A549 (cell line): ENCODE results near the gene PMM2. TPM values are rescaled to one million over a fixed set of nuclear protein-coding genes. Genes with fewer than 3 reads are reported as not detected.
A peak's percentile ranks its signal among the peaks of the same experiment; 100 is the strongest.
"Not testable (repeated sequence)": the region's sequence is repeated elsewhere in the genome, so short reads cannot be mapped to it uniquely, and the experiment has no call there.

ENCODE experiments used
- ATAC-seq, 2 experiments: fragments of 200-7000 bp in 1 of 2; fragments of >200 bp in 1 of 2; cut with Nextera tagmentation in 1 of 2; cut with Tn5 transposase in 1 of 2; 3 replicates each; pipeline versions ENCODE4 v1.8.0 to v1.9.1; 2018 to 2020; ENCODE audit warnings: mild to moderate bottlenecking in 1 of 2, moderate library complexity in 1 of 2
- CTCF ChIA-PET: fragments of 300-600 bp; sonication (Branson Sonifier 250); formaldehyde crosslinking; extraction: SDS; loops from one replicate; lab custom pipeline; 2021; ENCODE audit warnings: antibody characterized with exemption, inconsistent platforms; lab: Yijun Ruan, JAX
- POLR2A ChIA-PET: fragments of 350-600 bp; formaldehyde crosslinking; extraction: SDS; loops from one replicate; lab custom pipeline; 2021; ENCODE audit warnings: antibody characterized with exemption, inconsistent platforms; lab: Yijun Ruan, JAX
- DNase-seq, 2 experiments: peaks; one replicate each; pipeline versions ENCODE4 v3.0.0 to v3.0.0-alpha.2; 2011 to 2016; ENCODE audit warnings: low read depth in 1 of 2, low spot score in 1 of 2
- FAIRE-seq: peaks from 2 replicates; lab custom pipeline; 2011; peaks lifted over from hg19 to GRCh38; lab: Jason Lieb, UNC
- H3K27ac ChIP-seq, 2 experiments: fragments of >200 bp; sonication (Bioruptor Twin); formaldehyde crosslinking; 3 replicates each; pipeline ENCODE4 v1.5.1; 2016 to 2017
- H3K4me1 ChIP-seq: fragments of >200 bp; sonication (Bioruptor Twin); formaldehyde crosslinking; 3 replicates; pipeline ENCODE4 v1.6.1; 2016
- H3K4me2 ChIP-seq: fragments of >200 bp; sonication (Bioruptor Twin); formaldehyde crosslinking; 3 replicates; pipeline ENCODE4 v1.6.1; 2016
- H3K4me3 ChIP-seq: fragments of >200 bp; sonication (Bioruptor Twin); formaldehyde crosslinking; 3 replicates; pipeline ENCODE4 v1.5.1; 2016
- H3K9me3 ChIP-seq: fragments of >200 bp; sonication (Bioruptor Twin); formaldehyde crosslinking; 3 replicates; pipeline ENCODE4 v1.6.1; 2016
- EHF ChIP-seq: fragments of 250-450 bp; sonication (Bioruptor Pico); IDR thresholded peaks from 2 replicates; pipeline ENCODE4 v1.5.0; 2020; ENCODE audit warnings: mild to moderate bottlenecking
- ESRRA ChIP-seq: fragments of 150-350 bp; IDR thresholded peaks from 2 replicates; pipeline ENCODE4 v1.6.1; 2014; ENCODE audit warnings: mild to moderate bottlenecking, low read length, borderline replicate concordance
- FOXS1 ChIP-seq: fragments of 250-450 bp; sonication (Bioruptor Pico); IDR thresholded peaks from 2 replicates; pipeline ENCODE4 v1.5.0; 2020; ENCODE audit warnings: mild to moderate bottlenecking, moderate library complexity
- HOXA7 ChIP-seq: fragments of 250-450 bp; sonication (Bioruptor Pico); IDR thresholded peaks from 2 replicates; pipeline ENCODE4 v1.5.0; 2020; ENCODE audit warnings: mild to moderate bottlenecking, moderate library complexity
- JUN ChIP-seq, 2 experiments: fragments of >200 bp; sonication (Bioruptor Twin); formaldehyde crosslinking; IDR thresholded peaks; 2 replicates in 1 of 2; 3 replicates in 1 of 2; pipeline ENCODE4 v1.6.1; 2016 to 2017
- KDM1A ChIP-seq: fragments of 200-600 bp; sonication (generic); IDR thresholded peaks from 2 replicates; pipeline ENCODE4 v1.6.1; 2016; ENCODE audit warnings: low read depth, mild to moderate bottlenecking
- MYC ChIP-seq: IDR thresholded peaks from 2 replicates; pipeline ENCODE4 v1.6.1; 2012; ENCODE audit warnings: mild to moderate bottlenecking, inconsistent platforms, low read length, improper control_type of control experiment, borderline replicate concordance
- NPAS2 ChIP-seq: fragments of 250-450 bp; sonication (Bioruptor Pico); IDR thresholded peaks from 2 replicates; pipeline ENCODE4 v1.8.0; 2022; ENCODE audit warnings: mild to moderate bottlenecking, moderate library complexity, borderline replicate concordance
- POLR2AphosphoS2 ChIP-seq: conservative IDR thresholded peaks from 2 replicates; pipeline ENCODE4 v1.6.1; 2012; ENCODE audit warnings: low read length, improper control_type of control experiment, inconsistent platforms
- REST ChIP-seq: fragments of 200-600 bp; sonication (generic); IDR thresholded peaks from 2 replicates; pipeline ENCODE4 v1.6.1; 2016; ENCODE audit warnings: antibody characterized with exemption, mild to moderate bottlenecking, moderate library complexity
- ZFP36 ChIP-seq: fragments of 450-650 bp; IDR thresholded peaks from 2 replicates; pipeline ENCODE4 v1.6.1; 2014; ENCODE audit warnings: borderline replicate concordance; ENCODE audit not compliant: partially characterized antibody
- ZNF302 ChIP-seq: fragments of 250-450 bp; sonication (Bioruptor Pico); IDR thresholded peaks from 2 replicates; pipeline ENCODE4 v1.9.0; 2021; ENCODE audit warnings: inconsistent platforms, mild to moderate bottlenecking, moderate library complexity
- WGBS: methylation state at CpG from one replicate; pipeline ENCODE4 v1.1.6; 2017; ENCODE audit errors: missing lambda C conversion rate; 5-methylcytosine and 5-hydroxymethylcytosine counted together
- polyA plus RNA-seq, 4 experiments: library from polyadenylated mRNA; depleted of rRNA in 3 of 4; stranded (reverse); fragments of >200 nt; fragmentation: RNase III in 1 of 4; extraction: RNeasy Plus Mini Kit Qiagen cat#74134 plus additional on column Dnase treatment in 1 of 4; gene quantifications; 2 replicates in 3 of 4; 3 replicates in 1 of 4; pipeline ENCODE4 v1.2.3, GENCODE V29; 2011 to 2017
- TF ChIP-seq, protein P1 (sequence below): fragments of >200 bp; sonication (Bioruptor Twin); formaldehyde crosslinking; IDR thresholded peaks from 3 replicates; pipeline ENCODE4 v1.5.1; 2016
- TF ChIP-seq, protein P2 (sequence below): fragments of 150-350 bp; IDR thresholded peaks from 2 replicates; pipeline ENCODE4 v1.6.1; 2014; ENCODE audit warnings: low read depth, mild to moderate bottlenecking, low read length
- TF ChIP-seq, protein P3 (sequence below): fragments of 450-650 bp; IDR thresholded peaks from 2 replicates; pipeline ENCODE4 v1.6.1; 2014; ENCODE audit warnings: antibody characterized with exemption

PMM2 gene
- polyA plus RNA-seq, 2 of the 4 experiments (the other 2 are of a cell fraction), result 56.6 to 72.4 TPM

- CTCF ChIA-PET, result interaction anchor here (0.6 to 0.9 kb wide), 3 partner anchors 75 to 210 kb away, joined by 3 read pairs; no protein-coding TSS in a partner anchor
- Histone ChIP-seq H3K4me2 (peak overlapping the region; percentile 97), H3K4me1 (peaks cover 28% of the 10 kb centered on the region), H3K4me3 (peak overlapping the region; percentile 88), H3K9me3 (no peaks in the 10 kb centered on the region), H3K27ac (peak overlapping the region; percentile 95 to 96)
- FAIRE-seq (no peak), DNase-seq (peak in 1 of 2 experiments; percentile 7), ATAC-seq (peak; percentile 8 to 36; a peak in 3 of 6 replicates)
- POLR2A ChIA-PET, result no interaction called here
- WGBS, result under 1% methylated on average over 6 of the region's 6 CpGs
- TF ChIP-seq ESRRA, result peak; percentile 65; the same call in 1 of the 2 replicates
- TF ChIP-seq JUN (IDR thresholded peaks at IDR 0.05), result no peak
- TF ChIP-seq ZFP36, result peak; percentile 2
- no peak for TF ChIP-seq FOXS1 (CRISPR knock-in tag)
Observed at GRCh38 chr16:8798174-8798527, 512 bp downstream of the PMM2 start.

DNA sequence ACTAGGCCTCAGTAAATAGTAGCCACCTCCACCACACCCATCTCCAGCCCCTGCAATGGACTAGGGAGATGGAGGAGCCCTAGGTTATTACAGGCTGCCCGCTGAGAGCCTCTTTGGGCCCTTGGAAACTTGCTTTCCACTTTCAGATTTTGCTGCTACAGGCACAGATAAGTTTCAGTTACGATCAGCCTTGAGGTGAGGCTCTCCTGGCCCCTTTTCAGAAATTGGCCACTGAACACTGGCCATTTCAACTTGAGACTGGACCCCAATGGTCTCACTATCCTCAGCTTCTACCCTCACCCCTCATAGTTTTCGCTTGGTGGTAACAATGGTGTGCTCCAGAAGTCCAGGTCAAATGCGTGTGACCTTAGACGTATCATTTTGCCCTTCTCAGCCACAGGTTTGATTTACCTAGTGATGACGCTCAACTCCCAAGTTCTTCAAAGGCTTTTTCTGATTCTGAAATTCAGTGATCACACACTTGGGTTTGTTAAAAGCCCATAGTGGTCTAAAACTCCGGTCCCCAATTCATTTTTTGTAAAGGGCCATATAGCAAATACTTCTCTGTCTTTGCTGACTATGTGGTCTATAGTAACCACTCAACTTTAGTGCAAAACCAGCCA, 1.0 kb downstream of the PMM2 start:
- POLR2A ChIA-PET, result no interaction called here
- 22% methylated on average over 7 of the region's 7 CpGs for WGBS
- CTCF ChIA-PET, result interaction anchor here (0.6 to 0.9 kb wide), 4 partner anchors 20 to 81 kb away, joined by 3 read pairs; no protein-coding TSS in a partner anchor
- Histone ChIP-seq H3K9me3 (no peaks in the 10 kb centered on the region), H3K4me1 (peaks cover 28% of the 10 kb centered on the region), H3K4me3 (peak overlapping the region; percentile 88), H3K27ac (peak overlapping the region; percentile 95 to 96), H3K4me2 (peak overlapping the region; percentile 97)
- DNase-seq, result no peak
- TF ChIP-seq, protein P1, sequence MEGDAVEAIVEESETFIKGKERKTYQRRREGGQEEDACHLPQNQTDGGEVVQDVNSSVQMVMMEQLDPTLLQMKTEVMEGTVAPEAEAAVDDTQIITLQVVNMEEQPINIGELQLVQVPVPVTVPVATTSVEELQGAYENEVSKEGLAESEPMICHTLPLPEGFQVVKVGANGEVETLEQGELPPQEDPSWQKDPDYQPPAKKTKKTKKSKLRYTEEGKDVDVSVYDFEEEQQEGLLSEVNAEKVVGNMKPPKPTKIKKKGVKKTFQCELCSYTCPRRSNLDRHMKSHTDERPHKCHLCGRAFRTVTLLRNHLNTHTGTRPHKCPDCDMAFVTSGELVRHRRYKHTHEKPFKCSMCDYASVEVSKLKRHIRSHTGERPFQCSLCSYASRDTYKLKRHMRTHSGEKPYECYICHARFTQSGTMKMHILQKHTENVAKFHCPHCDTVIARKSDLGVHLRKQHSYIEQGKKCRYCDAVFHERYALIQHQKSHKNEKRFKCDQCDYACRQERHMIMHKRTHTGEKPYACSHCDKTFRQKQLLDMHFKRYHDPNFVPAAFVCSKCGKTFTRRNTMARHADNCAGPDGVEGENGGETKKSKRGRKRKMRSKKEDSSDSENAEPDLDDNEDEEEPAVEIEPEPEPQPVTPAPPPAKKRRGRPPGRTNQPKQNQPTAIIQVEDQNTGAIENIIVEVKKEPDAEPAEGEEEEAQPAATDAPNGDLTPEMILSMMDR, result no peak
- TF ChIP-seq ZNF302 (CRISPR knock-in tag) (no peak), MYC (no peak), EHF (no peak), POLR2AphosphoS2 (no peak), KDM1A (no peak), HOXA7 (CRISPR knock-in tag) (no peak)
- TF ChIP-seq, protein P2, sequence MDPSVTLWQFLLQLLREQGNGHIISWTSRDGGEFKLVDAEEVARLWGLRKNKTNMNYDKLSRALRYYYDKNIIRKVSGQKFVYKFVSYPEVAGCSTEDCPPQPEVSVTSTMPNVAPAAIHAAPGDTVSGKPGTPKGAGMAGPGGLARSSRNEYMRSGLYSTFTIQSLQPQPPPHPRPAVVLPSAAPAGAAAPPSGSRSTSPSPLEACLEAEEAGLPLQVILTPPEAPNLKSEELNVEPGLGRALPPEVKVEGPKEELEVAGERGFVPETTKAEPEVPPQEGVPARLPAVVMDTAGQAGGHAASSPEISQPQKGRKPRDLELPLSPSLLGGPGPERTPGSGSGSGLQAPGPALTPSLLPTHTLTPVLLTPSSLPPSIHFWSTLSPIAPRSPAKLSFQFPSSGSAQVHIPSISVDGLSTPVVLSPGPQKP, result no peak
- TF ChIP-seq, protein P3, sequence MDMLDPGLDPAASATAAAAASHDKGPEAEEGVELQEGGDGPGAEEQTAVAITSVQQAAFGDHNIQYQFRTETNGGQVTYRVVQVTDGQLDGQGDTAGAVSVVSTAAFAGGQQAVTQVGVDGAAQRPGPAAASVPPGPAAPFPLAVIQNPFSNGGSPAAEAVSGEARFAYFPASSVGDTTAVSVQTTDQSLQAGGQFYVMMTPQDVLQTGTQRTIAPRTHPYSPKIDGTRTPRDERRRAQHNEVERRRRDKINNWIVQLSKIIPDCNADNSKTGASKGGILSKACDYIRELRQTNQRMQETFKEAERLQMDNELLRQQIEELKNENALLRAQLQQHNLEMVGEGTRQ, result no peak
- peak in 1 of 2 experiments; percentile 22; a peak in 3 of 6 replicates for ATAC-seq
- no peak for FAIRE-seq

DNA sequence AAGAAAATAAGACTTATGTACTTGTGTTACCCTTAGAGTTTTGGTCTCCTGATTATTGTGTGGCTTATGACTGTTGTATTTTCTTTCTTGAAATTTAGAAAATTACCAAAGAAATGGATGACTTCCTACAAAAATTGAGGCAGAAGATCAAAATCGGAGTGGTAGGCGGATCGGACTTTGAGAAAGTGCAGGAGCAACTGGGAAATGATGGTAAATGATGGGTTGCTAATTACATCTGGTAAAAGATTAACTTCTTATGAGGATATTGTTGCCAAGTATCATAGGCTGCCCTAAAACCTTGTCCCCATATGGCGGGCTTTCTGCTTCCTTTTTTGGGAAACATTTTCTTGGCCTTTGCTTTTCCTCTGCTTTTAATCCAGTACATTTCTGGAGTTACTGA, 4.1 kb downstream of the PMM2 start:
- FAIRE-seq (no peak), ATAC-seq (no peak), DNase-seq (no peak)
- TF ChIP-seq NPAS2 (CRISPR knock-in tag) (no peak), FOXS1 (CRISPR knock-in tag) (no peak), MYC (no peak), REST (no peak)
- ChIA-PET POLR2A (no interaction called here), CTCF (interaction anchor here (0.9 to 1.5 kb wide), 2 partner anchors 8 to 78 kb away, joined by 4 to 7 read pairs; no protein-coding TSS in a partner anchor)
- no peaks in the 10 kb centered on the region for H3K9me3 ChIP-seq
- no peak overlapping the region for H3K4me2 ChIP-seq
- WGBS, result 92% methylated on average over 4 of the region's 4 CpGs
- H3K4me3 ChIP-seq, result no peak overlapping the region
- H3K27ac ChIP-seq, result no peak overlapping the region
- peaks cover 17% of the 10 kb centered on the region for H3K4me1 ChIP-seq

DNA sequence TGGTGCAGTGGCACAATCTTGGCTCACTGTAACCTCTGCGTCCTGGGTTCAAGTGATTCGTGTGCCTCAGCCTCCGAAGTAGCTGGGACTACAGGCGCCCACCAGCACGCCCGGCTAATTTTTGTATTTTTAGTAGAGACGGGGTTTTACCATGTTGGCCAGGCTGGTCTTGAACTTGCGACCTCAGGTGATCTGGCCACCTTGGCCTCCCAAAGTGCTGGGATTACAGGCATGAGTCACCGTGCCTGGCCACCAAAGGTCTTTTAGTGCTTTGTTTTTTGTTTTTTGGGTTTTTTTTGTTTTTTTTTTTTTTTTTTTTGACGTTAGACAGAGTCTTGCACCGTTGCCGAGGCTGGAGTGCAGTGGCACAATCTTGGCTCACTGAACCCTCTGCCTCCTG, 6.1 kb downstream of the PMM2 start:
- peaks cover 15% of the 10 kb centered on the region for H3K4me1 ChIP-seq
- 94% methylated on average over 12 of the region's 12 CpGs for WGBS
- FAIRE-seq, H3K4me3 ChIP-seq, H3K9me3 ChIP-seq, POLR2A ChIA-PET, H3K4me2 ChIP-seq, H3K27ac ChIP-seq, ATAC-seq, DNase-seq: not testable (repeated sequence)
- CTCF ChIA-PET, result interaction anchor here (0.9 to 1.0 kb wide), 2 partner anchors 8 to 12 kb away, joined by 3 read pairs; no protein-coding TSS in a partner anchor
